Neural crest cell (in vitro differentiated cells): ENCODE results near the gene DLEU7. TPM values are rescaled to one million over a fixed set of nuclear protein-coding genes. Genes with fewer than 3 reads are reported as not detected.
A peak's percentile ranks its signal among the peaks of the same experiment; 100 is the strongest.

Source experiments
- DNase-seq: peaks from one replicate; pipeline ENCODE4 v3.0.0; 2021; ENCODE audit warnings: low read depth, mixed read lengths, low spot score
- H3K27ac Mint-ChIP-seq: one replicate; pipeline ENCODE4 v1.8.0; 2021; ENCODE audit warnings: mild to moderate bottlenecking, mixed read lengths; ENCODE audit not compliant: unreplicated experiment
- H3K27me3 Mint-ChIP-seq: 2 replicates; pipeline ENCODE4 v1.8.0; 2021; ENCODE audit warnings: low read depth, mild to moderate bottlenecking, mixed read lengths
- H3K36me3 Mint-ChIP-seq: 2 replicates; pipeline ENCODE4 v1.8.0; 2021; ENCODE audit warnings: low read depth, mild to moderate bottlenecking, mixed read lengths
- H3K4me1 Mint-ChIP-seq: 2 replicates; pipeline ENCODE4 v1.8.0; 2021; ENCODE audit warnings: mixed read lengths
- H3K4me3 Mint-ChIP-seq: one replicate; pipeline ENCODE4 v1.8.0; 2021; ENCODE audit warnings: mild to moderate bottlenecking, mixed read lengths
- H3K9me3 Mint-ChIP-seq: 2 replicates; pipeline ENCODE4 v1.8.0; 2021; ENCODE audit warnings: mixed read lengths
- total RNA-seq: library from RNA; stranded (reverse); gene quantifications from 2 replicates; pipeline ENCODE4 v1.2.1, GENCODE V29; 2021
- TF ChIP-seq, protein P1 (sequence below): fragments of 200-600 bp; sonication (generic); conservative IDR thresholded peaks from 2 replicates; pipeline ENCODE4 v1.5.0; 2021; ENCODE audit warnings: antibody characterized with exemption, mild to moderate bottlenecking

The DLEU7 gene
- total RNA-seq, 1 donor from 2014 or later, result 0.51 TPM

DNA sequence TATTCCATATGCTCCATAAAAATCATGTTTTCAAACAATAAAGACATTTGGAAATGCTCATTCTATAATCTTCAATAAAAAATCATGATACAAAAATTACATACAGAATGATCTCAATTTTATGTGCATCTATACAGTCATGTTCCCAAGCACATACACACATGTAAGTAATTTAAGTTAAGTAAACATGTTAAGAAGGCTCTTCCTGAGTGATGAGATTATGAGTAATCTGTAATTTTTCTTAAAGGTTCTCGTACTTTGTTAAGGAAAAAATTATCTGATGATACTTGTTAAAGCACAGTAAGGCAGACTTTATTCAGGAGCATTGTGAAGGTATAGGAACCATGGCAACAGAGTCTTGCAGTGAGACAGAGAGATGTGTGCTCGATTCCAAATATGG lies 30.0 kb upstream of the DLEU7 start:
- H3K36me3 Mint-ChIP-seq, result peaks cover 3% of the 10 kb centered on the region
- DNase-seq, result no peak
- no peak overlapping the region for H3K4me3 Mint-ChIP-seq
- TF ChIP-seq, protein P1, sequence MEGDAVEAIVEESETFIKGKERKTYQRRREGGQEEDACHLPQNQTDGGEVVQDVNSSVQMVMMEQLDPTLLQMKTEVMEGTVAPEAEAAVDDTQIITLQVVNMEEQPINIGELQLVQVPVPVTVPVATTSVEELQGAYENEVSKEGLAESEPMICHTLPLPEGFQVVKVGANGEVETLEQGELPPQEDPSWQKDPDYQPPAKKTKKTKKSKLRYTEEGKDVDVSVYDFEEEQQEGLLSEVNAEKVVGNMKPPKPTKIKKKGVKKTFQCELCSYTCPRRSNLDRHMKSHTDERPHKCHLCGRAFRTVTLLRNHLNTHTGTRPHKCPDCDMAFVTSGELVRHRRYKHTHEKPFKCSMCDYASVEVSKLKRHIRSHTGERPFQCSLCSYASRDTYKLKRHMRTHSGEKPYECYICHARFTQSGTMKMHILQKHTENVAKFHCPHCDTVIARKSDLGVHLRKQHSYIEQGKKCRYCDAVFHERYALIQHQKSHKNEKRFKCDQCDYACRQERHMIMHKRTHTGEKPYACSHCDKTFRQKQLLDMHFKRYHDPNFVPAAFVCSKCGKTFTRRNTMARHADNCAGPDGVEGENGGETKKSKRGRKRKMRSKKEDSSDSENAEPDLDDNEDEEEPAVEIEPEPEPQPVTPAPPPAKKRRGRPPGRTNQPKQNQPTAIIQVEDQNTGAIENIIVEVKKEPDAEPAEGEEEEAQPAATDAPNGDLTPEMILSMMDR, result no peak
- H3K9me3 Mint-ChIP-seq, result peaks cover 4% of the 10 kb centered on the region
- no peaks in the 10 kb centered on the region for H3K27me3 Mint-ChIP-seq
- peaks cover 5% of the 10 kb centered on the region for H3K4me1 Mint-ChIP-seq
- no peak overlapping the region for H3K27ac Mint-ChIP-seq

DNA sequence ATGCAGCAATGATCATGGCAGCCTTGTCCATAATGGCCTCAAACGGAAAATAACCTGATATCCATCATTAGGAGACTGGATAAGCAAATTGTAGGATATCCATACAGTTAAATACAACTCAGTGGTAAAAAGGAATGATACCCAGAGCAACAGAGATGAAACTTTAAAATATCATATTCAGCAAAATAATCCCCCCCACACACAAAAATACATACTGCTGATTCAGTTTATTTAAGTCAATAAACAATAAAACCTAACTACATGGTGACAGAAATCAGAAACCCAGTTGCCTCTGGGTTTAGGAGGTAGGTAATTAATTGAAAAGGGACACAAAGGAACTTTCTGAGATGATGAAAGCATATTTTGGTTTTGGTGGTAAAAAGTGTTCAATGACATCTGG lies 27.9 kb upstream of the DLEU7 start:
- Mint-ChIP-seq H3K27ac (no peak overlapping the region), H3K4me3 (no peak overlapping the region), H3K36me3 (peaks cover 3% of the 10 kb centered on the region), H3K27me3 (no peaks in the 10 kb centered on the region), H3K4me1 (peaks cover 18% of the 10 kb centered on the region), H3K9me3 (peaks cover 4% of the 10 kb centered on the region)
- DNase-seq, result no peak
- TF ChIP-seq, protein P1, result no peak

- peaks cover 5% of the 10 kb centered on the region for H3K36me3 Mint-ChIP-seq
- peaks cover 10% of the 10 kb centered on the region for H3K9me3 Mint-ChIP-seq
- no peak overlapping the region for H3K4me3 Mint-ChIP-seq
- H3K27me3 Mint-ChIP-seq, result no peaks in the 10 kb centered on the region
- peak overlapping the region; percentile 28 for H3K27ac Mint-ChIP-seq
- TF ChIP-seq, protein P1, result no peak
- H3K4me1 Mint-ChIP-seq, result peaks cover 13% of the 10 kb centered on the region
- DNase-seq, result no peak
These were observed 24.1 kb upstream of the DLEU7 start for GRCh38 chr13:50867637-50867945.

GRCh38 chr13:50866817-50867636 lies 23.5 kb upstream of the DLEU7 start:
- TF ChIP-seq, protein P1, result no peak
- DNase-seq, result no peak

DNA sequence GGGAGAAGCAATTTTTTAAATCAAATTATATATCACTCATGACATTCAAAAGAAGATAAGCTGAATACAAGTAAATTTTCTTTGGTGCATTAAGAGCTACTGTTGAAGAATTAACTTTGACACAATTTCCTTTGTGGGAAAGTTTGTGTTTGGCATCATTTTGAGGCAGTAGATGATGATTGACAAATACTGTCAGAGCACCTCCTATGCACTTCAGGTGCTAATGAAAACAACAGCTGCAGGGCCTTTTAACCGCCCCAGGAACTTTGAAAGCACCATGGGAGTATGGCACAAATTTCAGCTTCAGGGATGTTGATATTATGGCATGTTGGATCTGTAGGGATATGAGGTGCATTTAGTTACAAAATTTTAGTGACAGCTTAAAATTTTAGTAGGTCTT lies 21.0 kb upstream of the DLEU7 start:
- peaks cover 18% of the 10 kb centered on the region for H3K9me3 Mint-ChIP-seq
- peaks cover 14% of the 10 kb centered on the region for H3K36me3 Mint-ChIP-seq
- no peak overlapping the region for H3K4me3 Mint-ChIP-seq
- TF ChIP-seq, protein P1, result no peak
- no peaks in the 10 kb centered on the region for H3K27me3 Mint-ChIP-seq
- no peak overlapping the region for H3K27ac Mint-ChIP-seq
- no peak for DNase-seq
- peaks cover 13% of the 10 kb centered on the region for H3K4me1 Mint-ChIP-seq

More at GRCh38 chr13:50866817-50867636, 23.5 kb upstream of the DLEU7 start:
- Mint-ChIP-seq H3K27ac (peak overlapping the region; percentile 28), H3K4me3 (no peak overlapping the region), H3K4me1 (peaks cover 13% of the 10 kb centered on the region), H3K9me3 (peaks cover 10% of the 10 kb centered on the region), H3K36me3 (peaks cover 5% of the 10 kb centered on the region), H3K27me3 (no peaks in the 10 kb centered on the region)
